Osteoblast (primary cell): ENCODE data around the gene MFAP3. TPM values are rescaled to one million over a fixed set of nuclear protein-coding genes. Genes with fewer than 3 reads are reported as not detected.
"Not testable (repeated sequence)": the region's sequence is repeated elsewhere in the genome, so short reads cannot be mapped to it uniquely, and the experiment has no call there.

ENCODE experiments used
- DNase-seq: peaks from one replicate; pipeline ENCODE4 v3.0.0; 2011; ENCODE audit warnings: low spot score, mixed read lengths; ENCODE audit not compliant: insufficient read length; ENCODE audit errors: missing footprints
- H2AFZ ChIP-seq: 2 replicates; pipeline ENCODE4 v1.6.0; 2011; ENCODE audit warnings: mild to moderate bottlenecking, low read length
- H3K27ac ChIP-seq: 2 replicates; pipeline ENCODE4 v1.5.1; 2011; ENCODE audit warnings: mild to moderate bottlenecking, low read depth, low read length, moderate library complexity
- H3K27me3 ChIP-seq: 2 replicates; pipeline ENCODE4 v1.6.0; 2012; ENCODE audit warnings: mild to moderate bottlenecking, control low read depth, inconsistent platforms, low read length, moderate library complexity; ENCODE audit not compliant: insufficient read depth
- H3K36me3 ChIP-seq: 2 replicates; pipeline ENCODE4 v1.5.1; 2011; ENCODE audit warnings: mild to moderate bottlenecking, low read length, control low read depth, moderate library complexity; ENCODE audit not compliant: insufficient read depth
- H3K4me1 ChIP-seq: 2 replicates; pipeline ENCODE4 v1.5.1; 2011; ENCODE audit warnings: mild to moderate bottlenecking, low read length, control low read depth, moderate library complexity; ENCODE audit not compliant: insufficient read depth
- H3K4me2 ChIP-seq: 2 replicates; pipeline ENCODE4 v1.6.0; 2011; ENCODE audit warnings: mild to moderate bottlenecking, low read length; ENCODE audit not compliant: insufficient read depth
- H3K4me3 ChIP-seq: fragments of 200-600 bp; sonication (generic); 3 replicates; pipeline ENCODE4 v1.5.1; 2012; ENCODE audit warnings: mild to moderate bottlenecking, low read length, inconsistent platforms; ENCODE audit not compliant: insufficient read depth
- H3K79me2 ChIP-seq: 2 replicates; pipeline ENCODE4 v1.6.0; 2012; ENCODE audit warnings: mild to moderate bottlenecking, low read length, control low read depth, inconsistent platforms; ENCODE audit not compliant: insufficient read depth
- H3K9me3 ChIP-seq: 2 replicates; pipeline ENCODE4 v1.5.1; 2011; ENCODE audit warnings: low read depth, low read length, control low read depth
- H4K20me1 ChIP-seq: 2 replicates; pipeline ENCODE4 v1.6.0; 2012; ENCODE audit warnings: mild to moderate bottlenecking, low read length, control low read depth; ENCODE audit not compliant: insufficient read depth
- CTCF ChIP-seq: IDR thresholded peaks from 2 replicates; pipeline ENCODE4 v1.5.1; 2011; ENCODE audit warnings: mild to moderate bottlenecking, low read depth, low read length, moderate library complexity; ENCODE audit errors: extremely low read depth
- total RNA-seq: library from RNA; depleted of rRNA; stranded (reverse); fragments of >200 nt; gene quantifications from 2 replicates; pipeline ENCODE4 v1.2.3, GENCODE V29; 2012

MFAP3 gene
- total RNA-seq, 1 donor = 90.1 TPM

GRCh38 chr5:154005648-154006047, 33.1 kb upstream of the MFAP3 start:
- Histone ChIP-seq H4K20me1 (no peaks in the 10 kb centered on the region), H3K4me3 (no peak overlapping the region), H3K4me1 (peaks cover 3% of the 10 kb centered on the region), H3K9me3 (no peaks in the 10 kb centered on the region), H3K79me2 (no peaks in the 10 kb centered on the region), H3K36me3 (peaks cover 13% of the 10 kb centered on the region), H2AFZ (no peak overlapping the region), H3K27me3 (no peaks in the 10 kb centered on the region), H3K4me2 (no peak overlapping the region), H3K27ac (no peak overlapping the region)
- TF ChIP-seq CTCF = no peak
- DNase-seq = no peak

GRCh38 chr5:154010660-154011059, 28.1 kb upstream of the MFAP3 start:
- no peak for TF ChIP-seq CTCF
- Histone ChIP-seq H4K20me1 (no peaks in the 10 kb centered on the region), H2AFZ (no peak overlapping the region), H3K4me1 (peaks cover 3% of the 10 kb centered on the region), H3K4me3 (no peak overlapping the region), H3K27ac (no peak overlapping the region), H3K9me3 (no peaks in the 10 kb centered on the region), H3K36me3 (no peaks in the 10 kb centered on the region), H3K27me3 (no peaks in the 10 kb centered on the region), H3K4me2 (no peak overlapping the region), H3K79me2 (no peaks in the 10 kb centered on the region)
- no peak for DNase-seq

- Histone ChIP-seq H3K9me3 (no peaks in the 10 kb centered on the region), H3K4me1 (peaks cover 3% of the 10 kb centered on the region), H2AFZ (no peak overlapping the region), H3K79me2 (no peaks in the 10 kb centered on the region), H3K27ac (no peak overlapping the region), H3K4me3 (no peak overlapping the region), H3K4me2 (no peak overlapping the region), H4K20me1 (no peaks in the 10 kb centered on the region), H3K27me3 (no peaks in the 10 kb centered on the region), H3K36me3 (no peaks in the 10 kb centered on the region)
- no peak for DNase-seq
- no peak for TF ChIP-seq CTCF
These were observed 23.6 kb upstream of the MFAP3 start for GRCh38 chr5:154015071-154015693.

- not testable (repeated sequence) for H3K9me3 ChIP-seq, H3K79me2 ChIP-seq, DNase-seq, H4K20me1 ChIP-seq, H3K4me3 ChIP-seq, H3K36me3 ChIP-seq, H2AFZ ChIP-seq, H3K4me2 ChIP-seq, H3K27me3 ChIP-seq, H3K4me1 ChIP-seq, H3K27ac ChIP-seq
These were observed 19.8 kb upstream of the MFAP3 start for GRCh38 chr5:154018919-154019318.
